Spleen (tissue), 7 donors: Measurements from ENCODE around the gene IARS1.

Source experiments
- POLR2A ChIP-seq, 3 donors: fragments of 450-650 bp; IDR thresholded peaks; one replicate each; pipeline ENCODE4 v1.5.1; 2017; ENCODE audit warnings: antibody characterized with exemption in 3 of 3, mild to moderate bottlenecking in 1 of 3
- TF ChIP-seq, protein P1 (sequence below), 11 experiments: fragments of 200-600 bp in 7 of 11; fragments of 450-650 bp in 4 of 11; sonication (generic) in 4 of 11; IDR thresholded peaks in 8 of 11; conservative IDR thresholded peaks in 3 of 11; 1 replicate in 7 of 11; 2 replicates in 4 of 11; pipeline versions ENCODE4 v1.4.0 to v1.8.0; 2016 to 2021; ENCODE audit warnings: antibody characterized with exemption in 11 of 11, inconsistent platforms in 4 of 11, mild to moderate bottlenecking in 1 of 11
- donor health status: DM: no; HTN: no; CAD: no; lungs with moderate emphysema.
- donor health status: DM: no; HTN: no; CAD: no.
- donor health status: DM: no; HTN: no; CAD: no.

DNA sequence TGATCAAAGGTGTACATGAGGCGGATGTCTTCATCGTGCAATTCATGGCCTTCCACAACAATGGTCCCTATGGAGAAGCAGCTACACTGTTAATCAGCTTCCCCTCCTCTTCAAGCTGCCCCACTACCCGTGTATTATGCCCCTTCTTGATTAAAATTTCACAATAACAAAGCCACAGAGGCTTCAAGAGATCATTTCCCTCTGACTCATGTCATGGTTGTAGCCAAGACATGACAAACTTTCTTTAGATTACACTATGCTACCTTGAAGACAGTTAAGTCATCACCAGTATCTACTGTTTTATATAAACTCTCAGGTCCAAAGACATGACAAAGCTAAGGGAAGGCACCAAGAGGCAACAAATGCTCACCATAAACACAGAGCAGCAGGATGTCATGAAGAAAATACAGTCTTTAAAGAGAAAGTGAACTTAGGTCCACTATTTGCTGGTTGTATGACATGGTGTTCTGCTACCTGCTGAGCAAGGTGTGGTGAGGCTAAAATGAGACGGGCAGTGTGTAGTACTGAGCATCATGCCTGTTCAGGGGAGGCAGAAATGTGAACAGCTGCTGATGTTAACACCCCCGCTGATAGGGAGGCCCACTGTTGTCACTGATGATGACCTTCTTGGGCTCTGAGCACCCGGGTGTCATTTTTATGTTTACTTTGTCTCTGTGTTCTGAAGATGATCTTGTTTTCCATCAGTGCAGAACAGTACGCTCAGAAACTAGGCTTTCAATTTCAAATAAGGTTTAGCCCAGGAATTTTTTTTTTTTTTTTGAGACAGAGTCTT, 48.3 kb downstream of the IARS1 start:
- TF ChIP-seq, protein P1, sequence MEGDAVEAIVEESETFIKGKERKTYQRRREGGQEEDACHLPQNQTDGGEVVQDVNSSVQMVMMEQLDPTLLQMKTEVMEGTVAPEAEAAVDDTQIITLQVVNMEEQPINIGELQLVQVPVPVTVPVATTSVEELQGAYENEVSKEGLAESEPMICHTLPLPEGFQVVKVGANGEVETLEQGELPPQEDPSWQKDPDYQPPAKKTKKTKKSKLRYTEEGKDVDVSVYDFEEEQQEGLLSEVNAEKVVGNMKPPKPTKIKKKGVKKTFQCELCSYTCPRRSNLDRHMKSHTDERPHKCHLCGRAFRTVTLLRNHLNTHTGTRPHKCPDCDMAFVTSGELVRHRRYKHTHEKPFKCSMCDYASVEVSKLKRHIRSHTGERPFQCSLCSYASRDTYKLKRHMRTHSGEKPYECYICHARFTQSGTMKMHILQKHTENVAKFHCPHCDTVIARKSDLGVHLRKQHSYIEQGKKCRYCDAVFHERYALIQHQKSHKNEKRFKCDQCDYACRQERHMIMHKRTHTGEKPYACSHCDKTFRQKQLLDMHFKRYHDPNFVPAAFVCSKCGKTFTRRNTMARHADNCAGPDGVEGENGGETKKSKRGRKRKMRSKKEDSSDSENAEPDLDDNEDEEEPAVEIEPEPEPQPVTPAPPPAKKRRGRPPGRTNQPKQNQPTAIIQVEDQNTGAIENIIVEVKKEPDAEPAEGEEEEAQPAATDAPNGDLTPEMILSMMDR (IDR thresholded peaks at IDR 0.05 in 8 of 11, conservative IDR thresholded peaks at IDR 0.05 in 3 of 11), result no peak
- TF ChIP-seq POLR2A (IDR thresholded peaks at IDR 0.05), result no peak
